RWPE2 (cell line): Measurements from ENCODE around the gene VSIG4.

Source experiments
- ATAC-seq: fragments of 200-7000 bp; cut with Tn5 transposase; 3 replicates; pipeline ENCODE4 v1.9.1; 2021; ENCODE audit warnings: low read depth
- DNase-seq: peaks from one replicate; pipeline ENCODE4 v3.0.0-alpha.2; 2020; ENCODE audit warnings: low spot score
- H3K27ac ChIP-seq: fragments of 450-650 bp; 2 replicates; pipeline ENCODE4 v1.5.1; 2017; ENCODE audit warnings: mild to moderate bottlenecking; ENCODE audit not compliant: poor library complexity, severe bottlenecking
- H3K27me3 ChIP-seq: fragments of 250-450 bp; sonication (Bioruptor Pico); 2 replicates; pipeline ENCODE4 v1.5.1; 2021; ENCODE audit warnings: mild to moderate bottlenecking, moderate library complexity; ENCODE audit not compliant: insufficient read depth, poor library complexity, severe bottlenecking
- H3K36me3 ChIP-seq: fragments of 250-450 bp; sonication (Bioruptor Pico); 2 replicates; pipeline ENCODE4 v1.5.1; 2020; ENCODE audit warnings: low read depth, mild to moderate bottlenecking, moderate library complexity
- H3K4me1 ChIP-seq: fragments of 250-450 bp; sonication (Bioruptor Pico); 2 replicates; pipeline ENCODE4 v1.5.1; 2021; ENCODE audit warnings: mild to moderate bottlenecking, moderate library complexity; ENCODE audit not compliant: insufficient read depth, poor library complexity, severe bottlenecking
- H3K4me3 ChIP-seq: fragments of 250-450 bp; sonication (Bioruptor Pico); 2 replicates; pipeline ENCODE4 v1.5.1; 2021; ENCODE audit warnings: mild to moderate bottlenecking, moderate library complexity; ENCODE audit not compliant: severe bottlenecking
- H3K9me3 ChIP-seq: fragments of 250-450 bp; sonication (Bioruptor Pico); 2 replicates; pipeline ENCODE4 v1.5.1; 2021; ENCODE audit warnings: mild to moderate bottlenecking, moderate library complexity; ENCODE audit not compliant: severe bottlenecking
- TF ChIP-seq, protein P1 (sequence below): fragments of 450-650 bp; IDR thresholded peaks from one replicate; pipeline ENCODE4 v1.5.1; 2017; ENCODE audit warnings: mild to moderate bottlenecking, moderate library complexity; ENCODE audit not compliant: poor library complexity, severe bottlenecking

The VSIG4 gene

GRCh38 chrX:65993915-65994460 is 45.9 kb downstream of the VSIG4 start:
- Histone ChIP-seq H3K4me3 (no peak overlapping the region), H3K27me3 (no peaks in the 10 kb centered on the region), H3K36me3 (no peaks in the 10 kb centered on the region), H3K9me3 (no peaks in the 10 kb centered on the region), H3K4me1 (no peaks in the 10 kb centered on the region), H3K27ac (no peak overlapping the region)
- DNase-seq, result no peak
- ATAC-seq, result no peak
- TF ChIP-seq, protein P1, sequence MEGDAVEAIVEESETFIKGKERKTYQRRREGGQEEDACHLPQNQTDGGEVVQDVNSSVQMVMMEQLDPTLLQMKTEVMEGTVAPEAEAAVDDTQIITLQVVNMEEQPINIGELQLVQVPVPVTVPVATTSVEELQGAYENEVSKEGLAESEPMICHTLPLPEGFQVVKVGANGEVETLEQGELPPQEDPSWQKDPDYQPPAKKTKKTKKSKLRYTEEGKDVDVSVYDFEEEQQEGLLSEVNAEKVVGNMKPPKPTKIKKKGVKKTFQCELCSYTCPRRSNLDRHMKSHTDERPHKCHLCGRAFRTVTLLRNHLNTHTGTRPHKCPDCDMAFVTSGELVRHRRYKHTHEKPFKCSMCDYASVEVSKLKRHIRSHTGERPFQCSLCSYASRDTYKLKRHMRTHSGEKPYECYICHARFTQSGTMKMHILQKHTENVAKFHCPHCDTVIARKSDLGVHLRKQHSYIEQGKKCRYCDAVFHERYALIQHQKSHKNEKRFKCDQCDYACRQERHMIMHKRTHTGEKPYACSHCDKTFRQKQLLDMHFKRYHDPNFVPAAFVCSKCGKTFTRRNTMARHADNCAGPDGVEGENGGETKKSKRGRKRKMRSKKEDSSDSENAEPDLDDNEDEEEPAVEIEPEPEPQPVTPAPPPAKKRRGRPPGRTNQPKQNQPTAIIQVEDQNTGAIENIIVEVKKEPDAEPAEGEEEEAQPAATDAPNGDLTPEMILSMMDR, result no peak

GRCh38 chrX:65993332-65993731 is 46.5 kb downstream of the VSIG4 start:
- Histone ChIP-seq H3K27ac (no peak overlapping the region), H3K4me1 (no peaks in the 10 kb centered on the region), H3K9me3 (no peaks in the 10 kb centered on the region), H3K36me3 (no peaks in the 10 kb centered on the region), H3K27me3 (no peaks in the 10 kb centered on the region), H3K4me3 (no peak overlapping the region)
- no peak for DNase-seq
- TF ChIP-seq, protein P1, result no peak
- ATAC-seq, result no peak

GRCh38 chrX:65990702-65991101 is 49.2 kb downstream of the VSIG4 start:
- no peaks in the 10 kb centered on the region for H3K36me3 ChIP-seq
- H3K27ac ChIP-seq, result no peak overlapping the region
- H3K4me3 ChIP-seq, result no peak overlapping the region
- no peaks in the 10 kb centered on the region for H3K4me1 ChIP-seq
- H3K27me3 ChIP-seq, result no peaks in the 10 kb centered on the region
- TF ChIP-seq, protein P1, result no peak
- H3K9me3 ChIP-seq, result no peaks in the 10 kb centered on the region
- DNase-seq (no peak), ATAC-seq (no peak)

DNA sequence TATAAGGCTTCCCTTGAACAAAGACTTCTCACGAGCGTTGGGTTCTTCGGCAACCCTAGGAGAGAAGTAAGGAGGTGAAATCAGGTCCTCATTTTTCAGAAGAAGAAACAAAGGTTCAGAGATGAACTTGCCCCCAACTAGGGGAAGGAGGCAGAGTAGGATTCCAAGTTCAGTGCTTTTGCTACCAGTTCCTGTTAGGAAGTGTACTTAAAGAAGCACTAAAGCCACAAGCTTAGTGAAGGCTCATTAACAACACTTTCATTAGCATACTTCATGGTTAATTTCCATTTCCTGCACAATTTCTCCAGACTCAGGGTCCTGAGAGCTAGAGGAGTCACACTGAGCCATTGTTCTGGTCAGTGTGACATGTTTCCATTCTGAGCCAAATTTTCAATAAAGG is 52.1 kb downstream of the VSIG4 start:
- H3K36me3 ChIP-seq, result no peaks in the 10 kb centered on the region
- no peak for ATAC-seq
- TF ChIP-seq, protein P1, result no peak
- H3K9me3 ChIP-seq, result no peaks in the 10 kb centered on the region
- no peak overlapping the region for H3K4me3 ChIP-seq
- no peaks in the 10 kb centered on the region for H3K4me1 ChIP-seq
- no peak overlapping the region for H3K27ac ChIP-seq
- no peak for DNase-seq
- H3K27me3 ChIP-seq, result no peaks in the 10 kb centered on the region

DNA sequence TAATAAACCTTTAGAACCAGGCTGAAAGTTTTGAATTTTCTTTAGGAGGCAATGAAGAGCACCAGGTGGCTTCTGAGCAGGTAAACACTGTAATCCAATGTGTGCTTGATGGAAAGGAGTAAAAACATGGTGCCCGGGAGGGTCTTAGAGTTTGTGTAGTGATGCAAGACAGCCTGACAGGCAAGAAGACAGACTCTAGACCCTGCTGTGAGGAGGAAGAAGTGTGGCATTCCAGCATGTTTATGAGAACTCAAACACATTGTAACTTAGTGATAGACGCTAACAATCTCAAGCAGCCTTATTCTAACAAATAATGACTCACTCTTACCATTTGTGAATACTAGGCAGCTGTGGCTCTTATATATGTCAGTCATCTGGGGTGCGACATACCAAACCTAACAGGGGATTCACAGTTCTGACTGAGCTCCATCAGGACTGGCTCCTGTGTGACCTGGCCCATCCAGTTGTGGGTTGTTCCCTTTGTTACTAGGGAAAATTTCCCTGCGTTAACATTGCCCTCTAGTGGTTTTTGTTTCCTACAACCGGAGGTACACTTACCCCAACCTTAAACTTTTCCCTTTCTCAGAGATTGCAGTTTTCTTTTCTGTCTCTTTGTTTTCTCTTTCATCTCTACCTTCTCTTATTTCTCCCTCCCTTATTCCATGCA is 53.8 kb downstream of the VSIG4 start:
- Histone ChIP-seq H3K9me3 (no peaks in the 10 kb centered on the region), H3K4me3 (no peak overlapping the region), H3K27me3 (no peaks in the 10 kb centered on the region), H3K4me1 (no peaks in the 10 kb centered on the region), H3K27ac (no peak overlapping the region), H3K36me3 (no peaks in the 10 kb centered on the region)
- ATAC-seq (peak; percentile 73), DNase-seq (no peak)
- TF ChIP-seq, protein P1, result peak; percentile 48
